GM21360 (cell line): ENCODE data around the gene NPR1.
"Not testable (repeated sequence)": the region's sequence is repeated elsewhere in the genome, so short reads cannot be mapped to it uniquely, and the experiment has no call there.

Experiments used
- ATAC-seq: cut with Tn5 transposase; IDR thresholded peaks from one replicate; pipeline ENCODE4 v1.9.1; 2021; ENCODE audit warnings: mild to moderate bottlenecking, moderate library complexity; ENCODE audit not compliant: unreplicated experiment

NPR1 gene

DNA sequence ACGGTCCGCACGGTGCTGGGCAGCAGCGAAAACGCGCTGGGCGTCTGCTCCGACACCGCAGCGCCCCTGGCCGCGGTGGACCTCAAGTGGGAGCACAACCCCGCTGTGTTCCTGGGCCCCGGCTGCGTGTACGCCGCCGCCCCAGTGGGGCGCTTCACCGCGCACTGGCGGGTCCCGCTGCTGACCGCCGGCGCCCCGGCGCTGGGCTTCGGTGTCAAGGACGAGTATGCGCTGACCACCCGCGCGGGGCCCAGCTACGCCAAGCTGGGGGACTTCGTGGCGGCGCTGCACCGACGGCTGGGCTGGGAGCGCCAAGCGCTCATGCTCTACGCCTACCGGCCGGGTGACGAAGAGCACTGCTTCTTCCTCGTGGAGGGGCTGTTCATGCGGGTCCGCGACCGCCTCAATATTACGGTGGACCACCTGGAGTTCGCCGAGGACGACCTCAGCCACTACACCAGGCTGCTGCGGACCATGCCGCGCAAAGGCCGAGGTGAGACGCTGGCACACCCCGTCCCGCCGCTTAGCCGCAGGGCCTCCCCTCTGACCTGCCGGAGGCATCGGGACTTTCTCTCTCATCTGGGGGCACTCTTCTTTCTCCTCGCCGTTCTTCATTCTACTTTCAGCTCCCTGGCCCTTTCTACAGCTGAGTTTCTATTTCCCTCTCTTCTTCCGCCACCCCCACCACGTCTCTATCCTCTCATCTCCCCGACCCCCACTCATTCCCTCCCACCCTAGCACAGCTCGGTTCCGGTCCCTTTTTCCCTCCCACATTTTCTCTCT is 1.0 kb downstream of the NPR1 start:
- ATAC-seq: no peak

- no peak for ATAC-seq
These were observed 1.6 kb downstream of the NPR1 start for GRCh38 chr1:153680120-153680403.

DNA sequence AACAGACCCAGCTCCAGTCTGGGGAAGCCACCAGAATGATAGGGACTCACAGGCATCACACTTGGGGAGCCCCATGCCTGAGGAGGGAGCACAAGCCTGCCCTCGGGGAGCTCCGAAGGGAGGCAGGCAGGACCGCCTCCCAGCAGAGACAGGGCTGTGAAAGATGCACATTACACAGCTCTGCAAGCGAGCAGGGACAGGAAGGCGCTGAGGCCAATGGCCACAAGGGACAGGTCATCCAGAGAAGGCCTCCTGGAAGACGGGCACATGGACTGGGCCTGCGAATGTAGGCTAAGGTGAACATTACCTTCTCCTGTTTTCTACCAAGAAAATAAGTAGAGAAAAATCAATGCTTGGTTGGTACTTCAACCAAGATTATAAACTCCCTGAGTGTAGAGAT is 4.2 kb downstream of the NPR1 start:
- ATAC-seq: no peak

DNA sequence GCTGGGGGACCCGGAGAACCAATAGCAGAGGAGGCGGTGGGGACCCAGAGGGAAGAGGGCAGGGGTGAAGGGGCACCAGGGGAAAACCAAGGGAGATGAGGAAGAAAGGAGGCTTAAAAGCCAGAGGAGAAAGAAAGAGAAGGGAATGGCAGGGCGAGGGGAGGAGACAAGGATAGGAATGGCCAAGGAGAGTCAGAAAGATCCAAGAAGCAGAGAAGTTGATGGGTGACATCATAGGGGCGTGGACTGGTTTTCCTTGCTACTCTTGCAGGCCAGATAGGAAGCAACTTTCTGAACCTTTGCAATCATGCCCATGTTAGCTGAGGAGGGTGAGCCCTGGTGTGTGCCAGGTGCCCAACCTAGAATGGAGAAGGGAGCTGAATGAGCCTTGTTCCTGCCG is 5.4 kb downstream of the NPR1 start:
- no peak for ATAC-seq

GRCh38 chr1:153684892-153685291 is 6.4 kb downstream of the NPR1 start:
- ATAC-seq: no peak

DNA sequence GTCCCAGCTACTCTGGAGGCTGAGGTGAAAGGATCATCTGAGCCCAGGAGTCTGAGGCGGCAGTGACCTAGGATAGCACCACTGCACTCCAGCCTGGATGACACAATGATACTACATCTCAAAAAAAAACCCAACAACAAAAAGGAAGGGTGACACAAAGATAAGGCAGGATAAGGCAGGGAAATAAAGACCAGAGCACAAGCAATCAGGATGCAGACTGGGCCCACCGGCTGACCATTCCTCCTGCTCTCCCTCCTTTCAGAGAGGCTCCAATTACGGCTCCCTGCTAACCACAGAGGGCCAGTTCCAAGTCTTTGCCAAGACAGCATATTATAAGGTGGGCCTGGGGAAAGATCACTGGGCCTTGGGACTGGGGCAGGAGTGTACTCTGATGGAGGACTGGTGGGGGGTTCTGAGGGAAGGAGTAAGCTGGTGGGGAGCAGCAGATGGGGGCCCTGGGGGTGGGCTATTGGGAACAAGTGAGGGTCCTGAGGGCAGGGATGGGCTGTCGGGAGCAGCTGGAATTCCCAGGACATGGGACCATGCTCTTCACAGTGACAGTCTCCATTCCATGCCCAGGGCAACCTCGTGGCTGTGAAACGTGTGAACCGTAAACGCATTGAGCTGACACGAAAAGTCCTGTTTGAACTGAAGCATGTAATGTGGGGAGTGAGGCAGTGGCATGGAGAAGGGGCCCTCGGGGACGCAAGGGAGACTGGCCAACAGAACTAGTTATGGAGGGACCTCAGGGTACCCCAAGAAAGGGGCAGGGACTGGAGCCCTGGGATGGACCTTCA is 7.3 kb downstream of the NPR1 start:
- ATAC-seq: no peak

GRCh38 chr1:153687346-153688125 is 9.0 kb downstream of the NPR1 start:
- ATAC-seq: no peak

DNA sequence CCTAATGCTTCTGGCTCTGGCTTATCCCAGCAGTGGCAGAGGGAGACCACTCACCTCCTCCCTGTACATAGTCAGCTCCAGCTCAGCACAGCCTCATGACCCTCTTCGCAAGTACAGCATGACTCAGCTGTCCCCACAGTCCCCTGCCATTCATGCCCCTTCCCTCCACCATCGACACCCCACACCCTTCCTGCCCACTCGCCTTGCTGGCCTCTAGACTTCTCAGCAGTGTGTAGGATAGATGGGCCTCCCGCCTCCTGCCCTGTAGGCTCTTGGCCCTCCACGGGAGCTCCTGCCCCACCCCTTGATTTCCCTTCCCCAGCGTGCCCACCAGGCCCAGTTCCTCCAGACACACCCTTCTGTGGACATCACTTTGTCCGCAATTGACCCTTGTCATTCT is 9.8 kb downstream of the NPR1 start:
- no peak for ATAC-seq

GRCh38 chr1:153688736-153689328 is 10.3 kb downstream of the NPR1 start:
- ATAC-seq: no peak

- ATAC-seq: no peak
These were observed 15.0 kb downstream of the NPR1 start for GRCh38 chr1:153693466-153693865.

GRCh38 chr1:153696741-153697140 is 18.3 kb downstream of the NPR1 start:
- ATAC-seq: no peak

GRCh38 chr1:153697191-153698019 is 18.9 kb downstream of the NPR1 start:
- ATAC-seq: no peak

GRCh38 chr1:153698020-153698922 is 19.8 kb downstream of the NPR1 start:
- no peak for ATAC-seq

- no peak for ATAC-seq
These were observed 20.6 kb downstream of the NPR1 start for GRCh38 chr1:153698923-153699714.

GRCh38 chr1:153699768-153700167 is 21.3 kb downstream of the NPR1 start:
- no peak for ATAC-seq

DNA sequence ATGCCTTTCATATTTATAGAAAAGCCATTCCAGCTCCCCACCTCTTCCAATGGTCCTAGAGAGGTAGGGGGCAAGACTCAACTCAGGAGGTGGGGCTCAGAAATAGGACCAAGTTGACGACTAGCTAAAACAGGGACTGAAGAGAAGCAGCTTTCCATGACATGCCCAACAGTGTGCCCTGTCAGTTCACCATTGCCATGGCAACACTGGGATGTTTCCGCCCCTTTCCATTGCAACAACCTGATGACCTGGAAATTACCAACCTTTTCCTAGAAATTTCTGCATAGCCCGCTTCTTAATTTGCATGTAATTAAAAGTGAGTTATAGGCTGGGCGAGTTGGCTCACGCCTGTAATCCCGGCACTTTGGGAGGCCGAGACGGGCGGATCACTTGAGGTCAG is 27.0 kb downstream of the NPR1 start:
- ATAC-seq: no peak

GRCh38 chr1:153711026-153711425 is 32.5 kb downstream of the NPR1 start:
- no peak for ATAC-seq

- not testable (repeated sequence) for ATAC-seq
These were observed 37.7 kb downstream of the NPR1 start for GRCh38 chr1:153716211-153716610.

GRCh38 chr1:153717330-153717729 is 38.8 kb downstream of the NPR1 start:
- no peak for ATAC-seq
